Tibial nerve (tissue), 4 donors: ENCODE measurements around the gene SIK2. TPM values are rescaled to one million over a fixed set of nuclear protein-coding genes. Genes with fewer than 3 reads are reported as not detected.

Experiments
- DNase-seq, 2 donors: peaks; one replicate each; pipeline ENCODE4 v3.0.0-alpha.2; 2019; ENCODE audit warnings: low spot score in 2 of 2
- H3K27ac ChIP-seq, 4 donors: fragments of 200-600 bp; sonication (generic) in 3 of 4; one replicate each; pipeline ENCODE4 v1.5.1; 2017 to 2019; ENCODE audit warnings: mild to moderate bottlenecking in 1 of 4
- H3K27me3 ChIP-seq, 2 donors: fragments of 200-600 bp; sonication (generic) in 1 of 2; one replicate each; pipeline versions ENCODE4 v1.5.1 to v1.6.0; 2017 to 2019
- H3K36me3 ChIP-seq, 3 donors: fragments of 200-600 bp; sonication (generic); one replicate each; pipeline ENCODE4 v1.5.1; 2018 to 2019
- H3K4me1 ChIP-seq, 4 donors: fragments of 200-600 bp; sonication (generic) in 3 of 4; one replicate each; pipeline ENCODE4 v1.5.1; 2017 to 2019
- H3K4me3 ChIP-seq, 4 donors: fragments of 200-600 bp; sonication (generic) in 3 of 4; one replicate each; pipeline ENCODE4 v1.5.1; 2017 to 2019; ENCODE audit warnings: mild to moderate bottlenecking in 1 of 4, moderate library complexity in 1 of 4
- H3K9me3 ChIP-seq, 4 donors: fragments of 200-600 bp; sonication (generic) in 3 of 4; one replicate each; pipeline ENCODE4 v1.5.1; 2017 to 2019
- EP300 ChIP-seq, 2 donors: sonication (generic); formaldehyde crosslinking; IDR thresholded peaks; one replicate each; pipeline ENCODE4 v1.6.1; 2017; ENCODE audit warnings: antibody characterized with exemption in 2 of 2, mild to moderate bottlenecking in 1 of 2
- POLR2A ChIP-seq, 2 donors: fragments of 450-650 bp; IDR thresholded peaks; one replicate each; pipeline ENCODE4 v1.6.1; 2017; ENCODE audit warnings: antibody characterized with exemption in 2 of 2, mild to moderate bottlenecking in 2 of 2, moderate library complexity in 2 of 2
- WGBS, 2 donors: methylation state at CpG; one replicate each; pipeline ENCODE4 v1.1.5; 2018; 5-methylcytosine and 5-hydroxymethylcytosine counted together
- total RNA-seq, 4 donors: library from RNA; depleted of rRNA; stranded (reverse); fragments of >200 nt; gene quantifications; one replicate each; pipeline ENCODE4 v1.1.0, GENCODE V29; 2016
- TF ChIP-seq, protein P1 (sequence below), 5 experiments: fragments of 200-600 bp in 3 of 5; fragments of 450-650 bp in 2 of 5; sonication (generic) in 3 of 5; IDR thresholded peaks; one replicate each; pipeline ENCODE4 v1.5.1; 2016 to 2019; ENCODE audit warnings: antibody characterized with exemption in 5 of 5, mild to moderate bottlenecking in 3 of 5, moderate library complexity in 2 of 5

The SIK2 gene
- total RNA-seq, 4 donors from 2014 or later, result 19.7 to 27.6 (median 24.1) TPM

GRCh38 chr11:111559800-111560464, 42.3 kb upstream of the SIK2 start:
- no peak overlapping the region for H3K27ac ChIP-seq
- H3K4me3 ChIP-seq, result no peak overlapping the region
- peaks cover 0 to 11% (median 0%) of the 10 kb centered on the region in 4 donors for H3K4me1 ChIP-seq
- H3K36me3 ChIP-seq, result peaks cover 0 to 15% (median 0%) of the 10 kb centered on the region in 3 donors
- DNase-seq, result no peak
- no peak for TF ChIP-seq EP300 (IDR thresholded peaks at IDR 0.05)
- TF ChIP-seq POLR2A (IDR thresholded peaks at IDR 0.05), result no peak
- TF ChIP-seq, protein P1, sequence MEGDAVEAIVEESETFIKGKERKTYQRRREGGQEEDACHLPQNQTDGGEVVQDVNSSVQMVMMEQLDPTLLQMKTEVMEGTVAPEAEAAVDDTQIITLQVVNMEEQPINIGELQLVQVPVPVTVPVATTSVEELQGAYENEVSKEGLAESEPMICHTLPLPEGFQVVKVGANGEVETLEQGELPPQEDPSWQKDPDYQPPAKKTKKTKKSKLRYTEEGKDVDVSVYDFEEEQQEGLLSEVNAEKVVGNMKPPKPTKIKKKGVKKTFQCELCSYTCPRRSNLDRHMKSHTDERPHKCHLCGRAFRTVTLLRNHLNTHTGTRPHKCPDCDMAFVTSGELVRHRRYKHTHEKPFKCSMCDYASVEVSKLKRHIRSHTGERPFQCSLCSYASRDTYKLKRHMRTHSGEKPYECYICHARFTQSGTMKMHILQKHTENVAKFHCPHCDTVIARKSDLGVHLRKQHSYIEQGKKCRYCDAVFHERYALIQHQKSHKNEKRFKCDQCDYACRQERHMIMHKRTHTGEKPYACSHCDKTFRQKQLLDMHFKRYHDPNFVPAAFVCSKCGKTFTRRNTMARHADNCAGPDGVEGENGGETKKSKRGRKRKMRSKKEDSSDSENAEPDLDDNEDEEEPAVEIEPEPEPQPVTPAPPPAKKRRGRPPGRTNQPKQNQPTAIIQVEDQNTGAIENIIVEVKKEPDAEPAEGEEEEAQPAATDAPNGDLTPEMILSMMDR (IDR thresholded peaks at IDR 0.05), result no peak
- H3K9me3 ChIP-seq, result peaks cover 0 to 7% (median 0%) of the 10 kb centered on the region in 4 donors
- 84 to 85% methylated on average over 11 of the region's 11 CpGs for WGBS, 2 donors
- no peaks in the 10 kb centered on the region for H3K27me3 ChIP-seq

DNA sequence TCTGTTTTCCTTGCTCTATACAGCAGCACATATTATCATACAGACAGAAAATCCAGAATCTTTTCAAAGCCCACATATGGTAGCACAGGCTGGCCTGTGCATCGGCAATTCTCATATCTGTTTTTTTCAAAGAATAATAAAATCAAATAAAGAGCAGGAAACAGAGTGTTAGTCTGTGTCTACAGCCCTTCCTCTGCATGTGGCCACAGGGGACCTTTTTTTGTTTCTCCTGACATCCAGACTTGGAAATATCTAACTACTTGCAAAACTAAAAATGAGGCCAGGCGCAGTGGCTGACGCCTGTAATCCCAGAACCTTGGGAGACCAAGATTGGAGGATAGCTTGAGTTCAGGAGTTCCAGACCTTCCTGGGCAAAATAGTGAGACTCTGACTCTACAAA, 41.4 kb upstream of the SIK2 start:
- Histone ChIP-seq H3K27ac (no peak overlapping the region), H3K4me3 (no peak overlapping the region), H3K9me3 (peaks cover 0 to 7% (median 0%) of the 10 kb centered on the region in 4 donors), H3K4me1 (peaks cover 0 to 11% (median 0%) of the 10 kb centered on the region in 4 donors), H3K36me3 (peaks cover 0 to 6% (median 0%) of the 10 kb centered on the region in 3 donors), H3K27me3 (no peaks in the 10 kb centered on the region)
- 80 to 81% methylated on average over 3 of the region's 3 CpGs for WGBS, 2 donors
- TF ChIP-seq EP300 (IDR thresholded peaks at IDR 0.05) (no peak), POLR2A (IDR thresholded peaks at IDR 0.05) (no peak)
- TF ChIP-seq, protein P1 (IDR thresholded peaks at IDR 0.05), result no peak
- no peak for DNase-seq

GRCh38 chr11:111561306-111561705, 40.9 kb upstream of the SIK2 start:
- TF ChIP-seq POLR2A (IDR thresholded peaks at IDR 0.05) (no peak), EP300 (IDR thresholded peaks at IDR 0.05) (no peak)
- TF ChIP-seq, protein P1 (IDR thresholded peaks at IDR 0.05), result no peak
- H3K4me3 ChIP-seq, result no peak overlapping the region
- 79% methylated on average over 3 of the region's 3 CpGs for WGBS, 2 donors
- H3K27me3 ChIP-seq, result no peaks in the 10 kb centered on the region
- H3K36me3 ChIP-seq, result peaks cover 0 to 1% (median 0%) of the 10 kb centered on the region in 3 donors
- H3K4me1 ChIP-seq, result peaks cover 0 to 11% (median 0%) of the 10 kb centered on the region in 4 donors
- peaks cover 0 to 3% (median 0%) of the 10 kb centered on the region in 4 donors for H3K9me3 ChIP-seq
- no peak overlapping the region for H3K27ac ChIP-seq
- no peak for DNase-seq

GRCh38 chr11:111561791-111562325, 40.4 kb upstream of the SIK2 start:
- 46 to 72% methylated on average over 3 of the region's 3 CpGs for WGBS, 2 donors
- Histone ChIP-seq H3K27me3 (no peaks in the 10 kb centered on the region), H3K4me3 (no peak overlapping the region), H3K27ac (no peak overlapping the region), H3K4me1 (peaks cover 0 to 11% (median 0%) of the 10 kb centered on the region in 4 donors), H3K9me3 (no peaks in the 10 kb centered on the region), H3K36me3 (no peaks in the 10 kb centered on the region)
- DNase-seq, result no peak
- TF ChIP-seq POLR2A (IDR thresholded peaks at IDR 0.05) (no peak), EP300 (IDR thresholded peaks at IDR 0.05) (no peak)

- H3K4me3 ChIP-seq, result no peak overlapping the region
- no peaks in the 10 kb centered on the region for H3K27me3 ChIP-seq
- WGBS, 2 donors, result 86 to 89% methylated on average over 10 of the region's 10 CpGs
- peaks cover 0 to 4% (median 0%) of the 10 kb centered on the region in 4 donors for H3K4me1 ChIP-seq
- no peak overlapping the region for H3K27ac ChIP-seq
- DNase-seq, result no peak
- H3K36me3 ChIP-seq, result no peaks in the 10 kb centered on the region
- no peaks in the 10 kb centered on the region for H3K9me3 ChIP-seq
- TF ChIP-seq, protein P1 (IDR thresholded peaks at IDR 0.05), result no peak
- TF ChIP-seq POLR2A (IDR thresholded peaks at IDR 0.05) (no peak), EP300 (IDR thresholded peaks at IDR 0.05) (no peak)
These were observed 39.4 kb upstream of the SIK2 start for GRCh38 chr11:111562692-111563389.
